Activated CD8-positive, alpha-beta memory T cell treated with anti-CD3 and anti-CD28 coated beads for 4 hours (primary cell): ENCODE measurements around the gene NDUFA3.
"Not testable (repeated sequence)": the region's sequence is repeated elsewhere in the genome, so short reads cannot be mapped to it uniquely, and the experiment has no call there.

Experiments used
- DNase-seq, 2 donors: peaks; one replicate each; pipeline ENCODE4 v3.0.0-alpha.2; 2020; ENCODE audit warnings: low read depth in 2 of 2

NDUFA3 gene

GRCh38 chr19:54102421-54103169 is at the start of gene NDUFA3:
NDUFA3 (plus strand) TSS chr19:54102855; CDS start chr19:54102879, 24 bp downstream.
- peak; percentile 94 to 96 for DNase-seq

GRCh38 chr19:54062643-54063042 is 40.0 kb upstream of the NDUFA3 start:
- no peak for DNase-seq

GRCh38 chr19:54063350-54064116 is 39.1 kb upstream of the NDUFA3 start, which contains the start of gene VSTM1:
VSTM1 (minus strand) TSS chr19:54063897; CDS start chr19:54063777, 120 bp downstream.
- DNase-seq = no peak

GRCh38 chr19:54069470-54069869 is 33.2 kb upstream of the NDUFA3 start:
- DNase-seq = no peak

- no peak for DNase-seq
Measured at GRCh38 chr19:54073829-54074228, 28.8 kb upstream of the NDUFA3 start.

DNA sequence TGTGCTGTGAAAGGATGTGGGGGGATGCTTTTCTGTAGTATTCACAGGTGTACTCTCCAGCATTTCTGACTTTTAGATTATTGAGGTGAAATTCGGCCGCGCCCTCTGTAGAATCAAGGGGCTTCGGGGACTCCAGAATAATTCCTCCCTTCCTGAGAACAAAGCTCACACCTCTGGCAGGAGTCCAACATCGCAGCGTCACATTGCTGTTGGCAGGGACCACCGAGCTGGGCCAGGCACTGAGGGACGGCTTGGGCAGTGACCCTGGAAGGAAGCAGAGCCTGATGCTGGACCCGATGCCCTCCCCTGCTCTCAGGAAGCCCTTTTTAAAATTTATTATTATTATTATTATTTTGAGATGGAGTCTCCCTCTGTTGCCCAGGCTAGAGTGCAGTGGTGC is 27.8 kb upstream of the NDUFA3 start:
- no peak for DNase-seq

- DNase-seq = no peak
Measured at GRCh38 chr19:54077334-54077733, 25.3 kb upstream of the NDUFA3 start.

- DNase-seq = no peak
Measured at GRCh38 chr19:54081032-54081431, 21.6 kb upstream of the NDUFA3 start, which contains the start of gene TARM1. TARM1 (minus strand) TSS chr19:54081365; CDS start chr19:54081340, 25 bp downstream.

- no peak for DNase-seq
Measured at GRCh38 chr19:54084410-54084809, 18.2 kb upstream of the NDUFA3 start.

- DNase-seq = no peak
Measured at GRCh38 chr19:54094426-54095000, 8.1 kb upstream of the NDUFA3 start.

GRCh38 chr19:54095136-54095858 is 7.4 kb upstream of the NDUFA3 start:
- DNase-seq = no peak

GRCh38 chr19:54095859-54096616 is 6.6 kb upstream of the NDUFA3 start:
- DNase-seq = not testable (repeated sequence)

GRCh38 chr19:54096617-54097106 is 6.0 kb upstream of the NDUFA3 start:
- no peak for DNase-seq

- no peak for DNase-seq
Measured at GRCh38 chr19:54099190-54099902, 3.3 kb upstream of the NDUFA3 start.

GRCh38 chr19:54099903-54100255 is 2.8 kb upstream of the NDUFA3 start:
- DNase-seq = not testable (repeated sequence)

DNA sequence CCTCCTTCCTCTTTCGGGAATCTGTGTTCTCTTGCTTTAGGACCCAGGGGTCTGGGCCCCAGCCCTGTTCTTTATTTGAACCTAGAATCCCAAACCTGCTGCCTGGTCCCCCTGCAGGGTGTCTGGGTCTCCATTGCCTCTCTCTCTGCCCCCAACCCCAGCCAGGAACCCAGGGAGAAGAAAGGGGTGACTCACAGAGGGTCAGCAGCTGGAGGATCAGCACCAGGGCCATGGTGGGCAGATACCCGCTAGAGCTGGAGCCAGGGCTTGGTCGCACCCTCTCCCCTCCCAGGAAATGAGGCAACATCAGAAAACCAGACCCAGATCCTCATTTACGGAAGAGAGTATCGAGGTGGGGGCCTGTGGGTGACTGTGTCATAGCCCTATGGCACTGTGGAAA is 2.1 kb upstream of the NDUFA3 start, which contains the start of gene OSCAR:
Gene OSCAR, minus strand, starts transcription at position 243 of the 400 bp plus-strand sequence. Its CDS starts 11 bp downstream, at position 232.
- no peak for DNase-seq

DNA sequence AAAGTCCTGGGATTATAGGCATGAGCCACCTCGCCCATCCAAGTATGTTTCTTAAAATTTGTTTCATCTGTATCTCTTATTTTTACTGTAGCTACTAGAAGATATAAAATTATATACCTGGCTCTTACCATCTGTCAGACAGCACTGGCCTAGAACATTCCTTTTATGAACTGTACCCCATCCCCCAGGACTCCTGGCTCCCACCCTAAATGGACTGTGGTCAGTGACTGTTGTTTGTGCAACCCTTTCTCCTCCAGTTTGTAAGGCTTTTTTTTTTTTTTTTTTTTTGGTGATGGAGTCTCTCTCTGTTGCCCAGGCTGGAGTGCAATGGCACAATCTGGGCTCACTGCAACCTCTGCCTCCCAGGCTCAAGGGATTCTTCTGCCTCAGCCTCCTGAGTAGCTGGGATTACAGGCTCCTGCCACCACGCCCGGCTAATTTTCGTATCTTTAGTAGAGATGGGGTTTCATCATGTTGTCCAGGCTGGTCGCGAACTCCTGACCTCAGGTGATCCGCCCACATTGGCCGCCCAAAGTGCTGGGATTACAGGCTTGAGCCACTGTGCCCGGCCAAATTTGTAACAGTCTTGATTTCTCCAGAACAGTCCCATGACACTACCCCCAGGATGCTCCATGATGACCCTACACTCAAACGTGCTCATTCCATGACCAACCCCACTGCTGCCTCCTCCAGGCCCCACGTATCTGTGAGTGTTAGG is 2.5 kb downstream of the NDUFA3 start:
- no peak for DNase-seq

GRCh38 chr19:54105796-54106195 is 3.1 kb downstream of the NDUFA3 start:
- no peak for DNase-seq

DNA sequence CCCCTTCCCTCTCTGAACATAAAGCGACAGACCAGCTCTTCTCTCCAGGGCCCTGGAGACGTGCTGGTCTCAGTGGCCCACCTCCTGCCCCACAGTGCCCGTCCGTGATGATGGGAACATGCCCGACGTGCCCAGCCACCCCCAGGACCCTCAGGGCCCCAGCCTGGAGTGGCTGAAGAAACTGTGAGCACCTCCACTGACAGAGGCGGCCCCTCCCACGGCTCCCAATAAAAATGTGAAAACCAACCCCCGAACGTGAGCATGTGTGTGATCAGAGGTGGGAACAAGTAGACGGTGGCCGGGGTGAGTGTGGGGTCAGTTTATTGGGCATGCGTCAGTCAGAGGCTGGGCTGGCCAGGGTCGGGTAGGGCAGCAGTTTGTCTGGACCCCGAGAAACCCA is 4.1 kb downstream of the NDUFA3 start:
- DNase-seq = no peak
